ENCODE results near the gene PARVB. TPM values are rescaled to one million over a fixed set of nuclear protein-coding genes. Genes with fewer than 3 reads are reported as not detected.
A peak's percentile ranks its signal among the peaks of the same experiment; 100 is the strongest.

PARVB gene
- total RNA-seq, 2 experiments from 2014 or later = 39.4 to 41.0 TPM

DNA sequence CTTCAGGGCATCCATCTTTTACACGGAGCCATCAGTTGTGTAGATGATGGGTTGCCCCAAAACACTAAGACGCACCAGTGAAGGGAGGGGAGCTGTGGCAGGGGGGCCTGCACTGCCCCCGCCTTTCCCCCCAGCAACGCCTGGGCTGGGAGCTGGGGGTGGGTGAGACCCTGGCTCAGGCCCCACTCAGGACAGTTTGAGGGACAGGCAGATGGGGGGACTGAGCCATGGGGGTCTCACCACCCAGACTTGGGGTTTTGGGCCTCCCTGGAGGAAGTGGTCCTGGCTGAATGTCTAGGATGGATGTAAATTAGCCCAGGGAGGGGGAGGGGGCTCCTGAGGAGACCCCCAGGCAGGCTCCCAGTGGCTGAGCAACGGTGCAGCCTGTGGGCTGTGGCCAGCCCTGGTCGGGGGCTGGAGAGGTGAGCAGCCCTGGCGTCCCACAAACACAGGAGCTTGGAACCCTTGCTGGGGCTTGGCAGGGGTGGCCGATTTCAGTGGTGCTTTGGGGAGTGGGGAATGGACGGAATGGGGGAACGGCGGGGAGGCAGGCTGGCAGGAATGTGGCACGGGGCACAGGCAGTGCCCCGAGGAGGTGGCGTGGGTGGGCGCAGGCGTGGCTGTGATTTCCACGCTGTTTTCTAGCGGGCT, 6.1 kb downstream of the PARVB start:
- CTCF ChIA-PET = interaction anchor here (1.0 to 2.7 kb wide), 2 partner anchors 37 to 56 kb away, joined by 3 to 11 read pairs; no protein-coding TSS in a partner anchor
- no peak for DNase-seq
- H3K27me3 Mint-ChIP-seq (ENCODE audit: low read depth) = no peaks in the 10 kb centered on the region
- peaks cover 5% of the 10 kb centered on the region for H3K36me3 Mint-ChIP-seq (ENCODE audit: low read depth)
- H3K4me3 Mint-ChIP-seq = no peak overlapping the region
- no peak overlapping the region for H3K27ac Mint-ChIP-seq
- peaks cover 45% of the 10 kb centered on the region for H3K4me1 Mint-ChIP-seq (ENCODE audit: low read depth)
- POLR2A ChIA-PET = interaction anchor here (1.8 kb wide), 1 partner anchor 9 kb away, joined by 6 read pairs; no protein-coding TSS in a partner anchor
- no peak for ATAC-seq
- no peaks in the 10 kb centered on the region for H3K9me3 Mint-ChIP-seq (ENCODE audit: insufficient read depth)

DNA sequence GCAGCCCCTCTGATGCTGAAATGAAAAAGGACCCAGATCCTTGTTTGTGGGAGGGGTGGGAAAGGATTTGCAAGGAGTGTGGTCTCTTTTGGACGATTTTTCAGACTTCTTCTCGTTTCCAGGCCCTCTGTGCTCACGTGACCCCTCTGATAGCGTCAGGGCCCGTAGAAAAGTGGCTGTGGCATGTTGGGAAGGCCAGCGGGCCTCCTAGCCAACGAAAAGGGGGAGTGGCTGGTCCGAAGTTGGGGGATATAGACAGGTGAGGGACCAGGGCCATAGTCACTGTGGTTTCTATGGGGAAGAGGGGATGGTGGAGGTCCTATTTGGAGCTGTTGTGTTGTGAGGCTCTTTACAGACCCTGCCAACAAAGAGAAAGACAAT, 6.6 kb downstream of the PARVB start:
- peaks cover 5% of the 10 kb centered on the region for H3K36me3 Mint-ChIP-seq (ENCODE audit: low read depth)
- ChIA-PET POLR2A (interaction anchor here (0.6 to 1.8 kb wide), 2 partner anchors 9 to 180 kb away, joined by 5 to 6 read pairs; no protein-coding TSS in a partner anchor), CTCF (interaction anchor here (2.7 kb wide), 1 partner anchor 37 kb away, joined by 11 read pairs; no protein-coding TSS in a partner anchor)
- H3K27me3 Mint-ChIP-seq (ENCODE audit: low read depth) = no peaks in the 10 kb centered on the region
- H3K9me3 Mint-ChIP-seq (ENCODE audit: insufficient read depth) = no peaks in the 10 kb centered on the region
- H3K4me1 Mint-ChIP-seq (ENCODE audit: low read depth) = peaks cover 40% of the 10 kb centered on the region
- no peak for ATAC-seq
- no peak overlapping the region for H3K4me3 Mint-ChIP-seq
- no peak for DNase-seq
- no peak overlapping the region for H3K27ac Mint-ChIP-seq

DNA sequence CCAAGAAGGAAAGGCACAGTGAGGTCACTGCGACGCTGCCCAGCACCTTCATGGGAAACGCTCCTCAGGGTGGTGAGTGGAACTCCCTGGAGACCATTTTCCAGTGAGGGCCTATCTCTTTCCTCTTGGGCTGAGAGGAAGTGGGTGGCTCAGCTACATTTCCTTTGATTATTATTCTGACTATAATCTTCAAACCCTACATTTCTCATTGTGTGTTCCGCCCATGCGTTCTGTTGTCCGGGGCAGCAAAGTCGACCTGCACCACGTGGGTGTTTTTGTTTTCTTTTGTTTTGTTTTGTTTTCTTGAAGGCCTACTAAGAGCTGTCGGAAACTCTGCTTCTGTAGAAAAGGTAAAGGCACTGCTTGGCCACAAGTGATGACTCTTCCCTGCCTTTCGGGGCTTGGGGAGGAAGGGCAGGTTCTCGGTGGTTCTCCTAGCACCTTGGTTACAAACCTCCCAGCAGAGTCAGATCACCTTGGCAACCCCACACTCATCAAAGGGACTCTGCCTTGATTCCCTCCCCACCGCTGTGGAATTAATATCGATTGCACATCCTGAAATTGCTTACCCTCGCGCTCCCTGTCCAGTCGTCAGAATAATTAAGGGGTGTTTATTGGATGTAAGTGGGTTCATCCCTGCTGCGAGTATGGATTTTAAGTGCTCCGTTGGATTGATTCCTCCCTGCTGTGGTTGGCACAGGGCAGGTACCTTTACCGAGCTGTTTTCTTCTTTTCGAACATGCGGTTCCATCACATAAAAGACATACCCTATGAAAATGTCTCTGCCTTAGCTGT, 7.3 kb downstream of the PARVB start:
- H3K27me3 Mint-ChIP-seq (ENCODE audit: low read depth) = no peaks in the 10 kb centered on the region
- H3K4me3 Mint-ChIP-seq = no peak overlapping the region
- DNase-seq (no peak), ATAC-seq (peak; percentile 30)
- H3K4me1 Mint-ChIP-seq (ENCODE audit: low read depth) = peaks cover 33% of the 10 kb centered on the region
- CTCF ChIA-PET = interaction anchor here (2.7 kb wide), 1 partner anchor 38 kb away, joined by 11 read pairs; no protein-coding TSS in a partner anchor
- H3K9me3 Mint-ChIP-seq (ENCODE audit: insufficient read depth) = no peaks in the 10 kb centered on the region
- H3K27ac Mint-ChIP-seq = peak overlapping the region; percentile 71
- peaks cover 5% of the 10 kb centered on the region for H3K36me3 Mint-ChIP-seq (ENCODE audit: low read depth)
- POLR2A ChIA-PET = interaction anchor here (0.6 to 1.8 kb wide), 2 partner anchors 8 to 180 kb away, joined by 5 to 6 read pairs; no protein-coding TSS in a partner anchor

DNA sequence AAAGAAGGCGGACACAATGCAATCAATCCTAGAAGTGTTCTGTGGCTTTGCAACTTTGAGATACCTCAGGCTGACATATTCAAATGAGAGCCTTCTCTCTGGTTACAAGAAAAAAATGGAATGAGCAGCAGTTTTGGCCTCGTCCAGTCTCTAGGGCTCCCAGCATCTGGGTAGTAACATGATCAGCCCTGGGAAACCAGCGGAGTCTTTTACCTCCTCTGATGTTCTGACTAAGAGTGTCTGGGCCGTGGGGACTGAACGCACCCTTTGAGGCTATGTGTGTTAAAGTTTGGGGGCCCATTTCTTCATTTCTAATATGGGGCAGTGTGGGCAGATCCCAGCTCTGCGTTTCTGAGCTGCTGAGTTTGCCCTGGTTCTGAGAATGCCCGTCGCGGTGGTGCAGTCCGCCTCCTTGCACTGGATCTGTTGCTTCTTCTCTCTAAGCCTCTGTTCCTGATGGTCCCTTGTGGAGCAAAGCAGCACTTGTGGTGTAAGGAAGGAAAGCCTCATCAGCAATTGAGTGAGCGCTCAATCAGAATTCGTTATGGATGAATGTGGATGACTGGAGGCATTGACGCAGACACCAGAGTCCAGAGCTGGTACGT, 8.1 kb downstream of the PARVB start:
- peaks cover 2% of the 10 kb centered on the region for H3K36me3 Mint-ChIP-seq (ENCODE audit: low read depth)
- CTCF ChIA-PET = interaction anchor here (1.4 to 2.7 kb wide), 2 partner anchors 39 kb away, joined by 4 to 11 read pairs; no protein-coding TSS in a partner anchor
- POLR2A ChIA-PET = no interaction called here
- DNase-seq (no peak), ATAC-seq (no peak)
- H3K9me3 Mint-ChIP-seq (ENCODE audit: insufficient read depth) = no peaks in the 10 kb centered on the region
- no peaks in the 10 kb centered on the region for H3K27me3 Mint-ChIP-seq (ENCODE audit: low read depth)
- no peak overlapping the region for H3K27ac Mint-ChIP-seq
- no peak overlapping the region for H3K4me3 Mint-ChIP-seq
- peaks cover 25% of the 10 kb centered on the region for H3K4me1 Mint-ChIP-seq (ENCODE audit: low read depth)

DNA sequence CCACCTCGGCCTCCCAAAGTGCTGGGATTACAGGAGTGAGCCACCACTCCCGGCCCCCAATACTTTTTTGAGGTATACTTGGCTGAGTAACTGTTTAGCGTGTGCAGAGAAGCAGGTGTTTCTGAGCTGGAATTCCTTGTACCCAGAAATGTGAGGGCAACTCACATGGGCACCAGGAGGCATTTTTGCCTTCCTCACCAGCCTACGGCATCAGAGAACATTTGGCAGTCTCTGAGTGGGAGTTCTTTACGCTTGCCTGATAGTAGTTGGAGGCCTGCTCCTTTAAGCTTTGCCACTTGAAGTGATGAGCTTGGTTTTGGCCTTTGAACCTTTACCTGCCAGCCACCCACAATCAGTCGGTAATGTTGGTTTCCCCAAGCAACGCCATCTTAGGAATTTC, 9.2 kb downstream of the PARVB start:
- DNase-seq (no peak), ATAC-seq (no peak)
- ChIA-PET POLR2A (no interaction called here), CTCF (interaction anchor here (0.8 to 1.4 kb wide), 3 partner anchors 10 to 53 kb away, joined by 3 to 4 read pairs (median 3); no protein-coding TSS in a partner anchor)
- no peak overlapping the region for H3K4me3 Mint-ChIP-seq
- H3K36me3 Mint-ChIP-seq (ENCODE audit: low read depth) = peaks cover 2% of the 10 kb centered on the region
- H3K4me1 Mint-ChIP-seq (ENCODE audit: low read depth) = peaks cover 19% of the 10 kb centered on the region
- H3K27ac Mint-ChIP-seq = no peak overlapping the region
- H3K9me3 Mint-ChIP-seq (ENCODE audit: insufficient read depth) = no peaks in the 10 kb centered on the region
- no peaks in the 10 kb centered on the region for H3K27me3 Mint-ChIP-seq (ENCODE audit: low read depth)

DNA sequence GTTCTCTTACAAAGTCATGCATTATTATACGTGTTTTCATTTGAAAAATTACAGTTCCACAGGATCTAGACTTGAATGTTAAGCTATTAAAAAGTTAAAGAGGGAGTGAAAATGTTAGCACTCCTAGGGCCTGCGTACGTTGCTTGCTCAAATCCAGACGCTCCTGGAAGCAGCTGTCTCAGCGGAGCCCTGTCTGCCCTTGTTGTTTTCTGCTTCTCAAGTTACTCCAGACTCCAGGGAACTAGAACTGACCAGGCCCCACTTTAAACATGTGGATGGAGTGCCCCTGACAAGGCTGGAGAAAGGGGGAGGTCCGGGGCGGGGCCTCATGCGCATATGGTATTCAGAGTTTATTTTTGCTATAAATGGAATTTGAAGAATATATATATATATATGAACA, 9.6 kb downstream of the PARVB start:
- ATAC-seq = no peak
- no peak for DNase-seq
- Mint-ChIP-seq H3K36me3 (ENCODE audit: low read depth) (peaks cover 2% of the 10 kb centered on the region), H3K4me3 (no peak overlapping the region), H3K9me3 (ENCODE audit: insufficient read depth) (no peaks in the 10 kb centered on the region), H3K4me1 (ENCODE audit: low read depth) (peaks cover 21% of the 10 kb centered on the region), H3K27ac (no peak overlapping the region), H3K27me3 (ENCODE audit: low read depth) (no peaks in the 10 kb centered on the region)
- CTCF ChIA-PET = interaction anchor here (1.4 kb wide), 2 partner anchors 40 to 53 kb away, joined by 3 to 4 read pairs; no protein-coding TSS in a partner anchor
- POLR2A ChIA-PET = no interaction called here

DNA sequence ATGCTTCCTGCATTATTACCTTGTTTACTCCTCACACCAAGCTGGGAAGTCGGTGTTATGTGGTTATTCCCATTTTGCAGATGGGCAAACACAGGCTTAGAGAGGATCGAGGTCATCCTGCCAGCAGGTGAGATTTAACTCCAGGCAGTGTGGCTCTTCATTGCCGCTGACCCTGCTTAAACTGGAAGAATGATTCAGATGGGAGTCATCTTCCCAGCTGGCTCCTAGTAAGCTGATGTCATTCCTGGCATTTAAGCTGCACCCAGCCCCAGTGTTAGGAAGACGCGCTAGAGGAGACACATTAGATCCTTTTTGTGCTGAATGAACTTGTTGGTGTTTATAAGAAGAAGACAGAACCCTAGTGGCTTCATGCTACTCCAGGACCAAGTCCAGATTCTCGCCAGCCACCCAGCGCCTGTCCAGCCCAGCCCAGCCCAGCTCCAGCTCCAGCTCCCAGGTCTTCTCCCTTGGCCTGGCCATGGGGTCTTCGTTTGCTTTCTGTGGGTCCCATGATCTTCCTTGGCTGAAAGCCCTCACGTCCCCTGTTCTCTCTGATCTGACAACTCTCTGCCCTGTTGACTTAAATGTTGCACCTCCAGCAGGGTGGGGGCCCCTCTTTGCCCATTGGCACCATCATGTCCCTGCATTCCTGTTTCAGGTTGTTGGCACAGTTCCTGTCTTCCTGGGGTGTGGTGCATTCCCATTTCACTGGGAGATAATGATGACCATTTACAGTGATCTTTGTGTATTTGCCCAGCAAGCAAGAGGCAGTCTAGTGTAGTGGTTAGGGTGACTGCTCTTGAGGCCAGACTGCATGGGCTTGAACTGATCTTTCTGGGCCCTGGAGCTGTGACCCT, 13.6 kb downstream of the PARVB start:
- POLR2A ChIA-PET = interaction anchor here (1.1 to 1.4 kb wide), 2 partner anchors 11 to 14 kb away, joined by 3 to 10 read pairs; partner anchors contain the start of gene PARVB
- H3K4me1 Mint-ChIP-seq (ENCODE audit: low read depth) = peaks cover 30% of the 10 kb centered on the region
- DNase-seq (no peak), ATAC-seq (no peak)
- no peaks in the 10 kb centered on the region for H3K9me3 Mint-ChIP-seq (ENCODE audit: insufficient read depth)
- no peak overlapping the region for H3K27ac Mint-ChIP-seq
- H3K36me3 Mint-ChIP-seq (ENCODE audit: low read depth) = no peaks in the 10 kb centered on the region
- H3K4me3 Mint-ChIP-seq = no peak overlapping the region
- H3K27me3 Mint-ChIP-seq (ENCODE audit: low read depth) = no peaks in the 10 kb centered on the region
- CTCF ChIA-PET = interaction anchor here (1.0 kb wide), 1 partner anchor 44 kb away, joined by 3 read pairs; no protein-coding TSS in a partner anchor

DNA sequence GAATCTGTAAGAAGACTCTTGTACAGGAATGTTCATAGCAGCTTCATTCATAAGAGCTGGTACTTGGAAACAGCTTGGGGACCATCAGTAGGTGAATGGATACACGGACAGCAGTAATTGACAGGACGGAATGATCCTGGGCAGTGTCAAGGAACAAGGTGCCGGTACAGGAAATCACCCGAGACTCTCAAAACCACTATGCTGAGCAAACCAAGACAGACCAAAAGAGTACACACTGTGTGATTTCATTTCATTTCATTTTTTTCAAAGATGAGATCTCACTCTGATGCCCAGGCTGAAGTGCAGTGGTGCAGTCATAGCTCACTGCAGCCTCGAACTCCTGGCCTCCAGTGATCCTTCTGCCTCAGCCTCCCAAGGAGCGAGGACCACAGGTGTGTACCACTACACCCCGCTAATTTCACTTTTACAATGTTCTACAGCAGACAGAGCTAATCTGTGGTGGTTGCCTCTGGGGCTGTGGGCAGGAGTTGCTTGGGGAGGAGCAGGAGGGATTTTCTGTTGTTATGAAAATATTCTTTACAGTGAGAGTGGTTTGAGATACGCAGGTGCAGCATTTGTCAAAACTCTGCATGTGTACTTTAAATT, 15.6 kb downstream of the PARVB start:
- ChIA-PET POLR2A (interaction anchor here (1.1 to 2.4 kb wide), 2 partner anchors 9 to 13 kb away, joined by 3 to 6 read pairs; no protein-coding TSS in a partner anchor), CTCF (interaction anchor here (0.6 to 1.3 kb wide), 3 partner anchors 42 to 94 kb away, joined by 3 to 5 read pairs (median 5); no protein-coding TSS in a partner anchor)
- Mint-ChIP-seq H3K36me3 (ENCODE audit: low read depth) (no peaks in the 10 kb centered on the region), H3K27me3 (ENCODE audit: low read depth) (no peaks in the 10 kb centered on the region), H3K27ac (peak overlapping the region; percentile 14), H3K4me3 (peak overlapping the region; percentile 12), H3K9me3 (ENCODE audit: insufficient read depth) (no peaks in the 10 kb centered on the region), H3K4me1 (ENCODE audit: low read depth) (peaks cover 32% of the 10 kb centered on the region)
- ATAC-seq (peak; percentile 55), DNase-seq (no peak)

DNA sequence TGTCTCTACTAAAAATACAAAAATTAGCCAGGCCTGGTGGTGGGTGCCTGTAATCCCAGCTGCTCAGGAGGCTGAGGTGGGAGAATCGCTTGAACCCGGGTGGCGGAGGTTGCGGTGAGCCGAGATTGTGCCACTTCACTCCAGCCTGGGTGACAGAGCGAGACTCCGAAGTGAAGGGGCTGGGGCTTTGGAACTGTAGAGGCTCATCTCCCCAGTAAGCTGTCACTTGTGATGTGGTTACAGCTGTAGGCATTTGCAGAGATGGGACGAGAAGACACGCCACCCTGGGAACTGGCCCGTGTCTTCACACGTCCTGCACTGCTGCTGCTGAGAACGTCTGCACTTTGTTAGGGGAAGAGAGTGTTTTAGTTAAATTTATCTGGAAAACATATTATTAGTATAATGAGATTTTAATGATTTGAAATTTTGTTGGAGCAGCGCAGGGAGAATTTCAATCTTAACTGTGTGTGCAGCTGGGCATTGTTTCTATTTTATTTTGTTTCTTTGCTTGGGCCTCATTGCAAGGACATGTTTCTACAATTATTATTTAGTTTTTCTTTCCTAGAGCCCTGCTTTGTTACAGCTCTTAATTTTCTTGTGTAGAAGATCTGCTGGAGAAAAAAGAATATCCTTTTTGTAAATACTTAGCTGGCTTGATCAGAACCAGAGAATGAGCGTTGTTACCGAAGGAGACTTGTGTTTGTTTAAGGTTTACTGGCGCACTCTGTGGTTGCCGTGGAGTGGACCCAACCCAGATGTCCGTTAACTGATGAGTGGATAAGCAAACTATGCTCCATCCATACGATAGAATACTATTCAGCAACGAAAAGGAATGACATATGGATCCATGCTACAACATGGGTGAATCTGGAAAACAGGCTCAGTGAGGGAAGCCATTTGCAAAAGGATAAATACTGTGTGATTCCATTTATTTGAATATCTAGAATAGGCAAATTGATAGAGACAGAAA, 18.4 kb downstream of the PARVB start:
- H3K4me3 Mint-ChIP-seq = no peak overlapping the region
- no peak for DNase-seq
- H3K9me3 Mint-ChIP-seq (ENCODE audit: insufficient read depth) = no peaks in the 10 kb centered on the region
- H3K4me1 Mint-ChIP-seq (ENCODE audit: low read depth) = peaks cover 32% of the 10 kb centered on the region
- no peaks in the 10 kb centered on the region for H3K36me3 Mint-ChIP-seq (ENCODE audit: low read depth)
- CTCF ChIA-PET = interaction anchor here (1.2 to 1.6 kb wide), 2 partner anchors 10 to 49 kb away, joined by 3 read pairs; no protein-coding TSS in a partner anchor
- no peak for ATAC-seq
- H3K27me3 Mint-ChIP-seq (ENCODE audit: low read depth) = no peaks in the 10 kb centered on the region
- H3K27ac Mint-ChIP-seq = no peak overlapping the region
- POLR2A ChIA-PET = no interaction called here

DNA sequence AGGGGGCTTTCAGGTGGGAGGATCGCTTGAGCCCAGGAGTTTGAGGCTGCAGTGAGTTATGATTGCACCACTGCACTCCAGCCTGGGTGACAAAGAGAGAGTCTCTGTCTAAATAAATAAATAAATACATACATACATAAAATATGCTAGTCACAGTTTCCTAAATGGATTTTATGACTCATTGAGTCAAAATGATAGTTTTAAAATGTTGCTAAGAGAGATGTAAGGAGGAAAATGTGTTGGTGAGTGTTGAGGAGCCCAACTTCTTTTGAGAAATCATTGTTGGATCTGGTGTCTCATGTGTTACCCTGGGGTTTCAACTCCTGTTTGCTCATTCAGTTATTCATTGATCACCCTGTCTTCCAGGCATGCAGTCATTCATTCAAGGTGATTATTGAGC, 21.0 kb downstream of the PARVB start:
- DNase-seq (no peak), ATAC-seq (no peak)
- Mint-ChIP-seq H3K9me3 (ENCODE audit: insufficient read depth) (no peaks in the 10 kb centered on the region), H3K27ac (no peak overlapping the region), H3K27me3 (ENCODE audit: low read depth) (no peaks in the 10 kb centered on the region), H3K36me3 (ENCODE audit: low read depth) (no peaks in the 10 kb centered on the region), H3K4me1 (ENCODE audit: low read depth) (peaks cover 34% of the 10 kb centered on the region), H3K4me3 (no peak overlapping the region)
- ChIA-PET CTCF (interaction anchor here (0.8 kb wide), 1 partner anchor 41 kb away, joined by 3 read pairs; no protein-coding TSS in a partner anchor), POLR2A (no interaction called here)
